Neural cell (in vitro differentiated cells): ENCODE measurements around the gene GREM1. TPM values are rescaled to one million over a fixed set of nuclear protein-coding genes. Genes with fewer than 3 reads are reported as not detected.

Experiments used
- H2AFZ ChIP-seq: fragments of 200-600, 300-800 bp; sonication (generic), shearing (Covaris generic); 2 replicates; pipeline ENCODE4 v1.6.0; 2014; ENCODE audit warnings: low read depth, mild to moderate bottlenecking, antibody characterized with exemption, low read length, moderate library complexity
- H3F3A ChIP-seq: fragments of 200-600 bp; shearing (Covaris generic); 2 replicates; pipeline ENCODE4 v1.6.1; 2016; ENCODE audit warnings: mild to moderate bottlenecking, moderate library complexity, mixed read lengths, antibody characterized with exemption, low read length; ENCODE audit not compliant: insufficient read depth, poor library complexity, severe bottlenecking
- H3K27ac ChIP-seq: fragments of 200-600, 300-800 bp; sonication (generic), shearing (Covaris generic); 2 replicates; pipeline ENCODE4 v1.5.1; 2014; ENCODE audit warnings: mild to moderate bottlenecking, low read length, moderate library complexity
- H3K27me3 ChIP-seq: fragments of 300-800, 200-600 bp; sonication (generic), shearing (Covaris generic); 2 replicates; pipeline ENCODE4 v1.6.0; 2014; ENCODE audit warnings: mild to moderate bottlenecking, low read depth, low read length, moderate library complexity; ENCODE audit not compliant: insufficient read depth
- H3K36me3 ChIP-seq: fragments of 300-800, 200-600 bp; sonication (generic), shearing (Covaris generic); 2 replicates; pipeline ENCODE4 v1.5.1; 2014; ENCODE audit warnings: mild to moderate bottlenecking, antibody characterized with exemption, low read length, moderate library complexity; ENCODE audit not compliant: insufficient read depth
- H3K4me2 ChIP-seq: fragments of 300-800, 200-600 bp; sonication (generic), shearing (Covaris generic); 2 replicates; pipeline ENCODE4 v1.6.0; 2014; ENCODE audit warnings: mild to moderate bottlenecking, low read length
- H3K4me3 ChIP-seq: fragments of 300-800, 200-600 bp; sonication (generic), shearing (Covaris generic); 2 replicates; pipeline ENCODE4 v1.5.1; 2014; ENCODE audit warnings: mild to moderate bottlenecking, low read length, moderate library complexity
- H3K79me2 ChIP-seq: fragments of 200-600 bp; shearing (Covaris generic); replicated peaks from 2 replicates; pipeline ENCODE4 v1.6.0; 2014; ENCODE audit warnings: mild to moderate bottlenecking, low read length, moderate library complexity; ENCODE audit not compliant: insufficient read depth
- H3K9ac ChIP-seq: fragments of 300-800, 200-600 bp; sonication (generic), shearing (Covaris generic); 2 replicates; pipeline ENCODE4 v1.6.1; 2016; ENCODE audit warnings: mild to moderate bottlenecking, low read length, mixed read lengths
- H3K9me2 ChIP-seq: fragments of 200-600 bp; shearing (Covaris generic); 2 replicates; pipeline ENCODE4 v1.6.1; 2016; ENCODE audit warnings: mild to moderate bottlenecking, low read length, mixed read lengths; ENCODE audit not compliant: insufficient read depth
- H3K9me3 ChIP-seq: fragments of 200-600, 300-800 bp; sonication (generic), shearing (Covaris generic); 2 replicates; pipeline ENCODE4 v1.6.1; 2016; ENCODE audit warnings: mild to moderate bottlenecking, mixed run types, low read length, moderate library complexity, mixed read lengths
- H4K20me1 ChIP-seq: fragments of 200-600 bp; shearing (Covaris generic); 2 replicates; pipeline ENCODE4 v1.6.1; 2016; ENCODE audit warnings: mild to moderate bottlenecking, mixed run types; ENCODE audit not compliant: insufficient read depth
- EP300 ChIP-seq: fragments of 450-650 bp; conservative IDR thresholded peaks from 2 replicates; pipeline ENCODE4 v1.6.1; 2014; ENCODE audit warnings: antibody characterized with exemption, mild to moderate bottlenecking, moderate library complexity; ENCODE audit not compliant: poor library complexity, severe bottlenecking
- EZH2 ChIP-seq: fragments of 200-600, 300-800 bp; shearing (Covaris generic), sonication (generic); IDR thresholded peaks from 2 replicates; pipeline ENCODE4 v1.6.1; 2014; ENCODE audit warnings: antibody characterized with exemption, low read length, borderline replicate concordance, mild to moderate bottlenecking; ENCODE audit not compliant: insufficient read depth, poor library complexity, severe bottlenecking
- MXI1 ChIP-seq: fragments of 450-650 bp; conservative IDR thresholded peaks from 2 replicates; pipeline ENCODE4 v1.6.1; 2014; ENCODE audit warnings: antibody characterized with exemption, mild to moderate bottlenecking; ENCODE audit not compliant: poor library complexity, severe bottlenecking
- POLR2AphosphoS5 ChIP-seq: IDR thresholded peaks from 2 replicates; pipeline ENCODE4 v1.6.1; 2012
- RAD21 ChIP-seq: fragments of 450-650 bp; conservative IDR thresholded peaks from 2 replicates; pipeline ENCODE4 v1.6.1; 2014; ENCODE audit warnings: antibody characterized with exemption, mild to moderate bottlenecking, moderate library complexity
- SMC3 ChIP-seq: fragments of 450-650 bp; conservative IDR thresholded peaks from 2 replicates; pipeline ENCODE4 v1.6.1; 2014; ENCODE audit warnings: antibody characterized with exemption, mild to moderate bottlenecking, moderate library complexity; ENCODE audit not compliant: poor library complexity
- TAF1 ChIP-seq: IDR thresholded peaks from 2 replicates; pipeline ENCODE4 v1.6.1; 2012; ENCODE audit warnings: low read depth
- polyA plus RNA-seq: library from polyadenylated mRNA; depleted of rRNA; stranded (reverse); fragments of >200 nt; gene quantifications from 2 replicates; pipeline ENCODE4 v1.2.3, GENCODE V29; 2014
- TF ChIP-seq, protein P1 (sequence below): IDR thresholded peaks from 2 replicates; pipeline ENCODE4 v1.6.1; 2012; ENCODE audit warnings: borderline replicate concordance
- TF ChIP-seq, protein P2 (sequence below): fragments of 450-650 bp; IDR thresholded peaks from 2 replicates; pipeline ENCODE4 v1.5.1; 2014; ENCODE audit warnings: antibody characterized with exemption, mild to moderate bottlenecking, moderate library complexity; ENCODE audit not compliant: poor library complexity, severe bottlenecking

The GREM1 gene
- polyA plus RNA-seq, 1 donor from 2014 or later = 0.16 TPM

DNA sequence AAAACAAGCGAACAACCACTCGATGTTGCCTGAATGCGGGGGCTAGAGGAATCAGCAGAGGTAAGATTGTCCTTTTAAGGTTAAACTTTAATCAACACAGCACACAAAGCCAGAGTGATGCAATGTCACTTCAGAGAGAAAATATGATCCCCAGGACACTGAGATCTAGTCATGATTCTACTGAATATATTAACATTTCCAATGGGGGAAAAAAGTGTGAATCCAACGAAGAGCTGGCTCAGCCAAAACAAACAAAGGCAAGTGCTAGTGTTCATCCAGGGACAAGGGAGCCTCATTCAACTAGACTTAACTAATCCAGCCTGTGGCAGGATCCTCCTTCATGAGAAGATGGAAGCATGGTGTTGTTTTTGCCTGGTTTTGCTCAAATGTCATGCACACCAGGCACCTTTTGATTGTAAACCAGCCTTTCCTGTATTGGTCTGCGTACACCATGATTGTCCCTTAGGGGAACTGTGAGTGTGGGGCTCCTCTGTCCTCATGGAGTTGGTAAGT, 40.5 kb upstream of the GREM1 start:
- no peak overlapping the region for H3K27ac ChIP-seq

DNA sequence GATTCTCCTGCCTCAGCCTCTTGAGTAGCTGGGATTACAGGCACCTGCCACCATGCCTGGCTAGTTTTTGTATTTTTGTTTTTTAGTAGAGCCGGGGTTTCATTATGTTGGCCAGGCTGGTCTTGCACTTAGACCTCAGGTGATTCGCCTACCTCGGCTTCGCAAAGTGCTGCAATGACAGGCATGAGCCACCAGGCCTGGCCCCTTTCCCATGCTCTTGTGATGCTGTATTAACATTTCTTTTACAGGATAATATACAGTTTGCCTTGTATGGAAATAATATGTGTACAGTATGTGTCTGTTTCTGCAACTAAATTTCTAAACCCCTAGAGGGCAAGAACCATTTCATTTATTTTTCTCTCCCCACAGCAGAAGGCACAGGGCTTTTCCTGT, 38.5 kb upstream of the GREM1 start:
- Histone ChIP-seq H3K27me3 (no peaks in the 10 kb centered on the region), H2AFZ (no peak overlapping the region), H3K9ac (no peak overlapping the region), H3F3A (no peaks in the 10 kb centered on the region), H3K36me3 (no peaks in the 10 kb centered on the region), H3K4me2 (no peak overlapping the region), H3K79me2 (no peaks in the 10 kb centered on the region), H3K27ac (no peak overlapping the region), H3K9me2 (no peaks in the 10 kb centered on the region), H3K9me3 (no peaks in the 10 kb centered on the region), H3K4me3 (no peak overlapping the region), H4K20me1 (no peaks in the 10 kb centered on the region)
- TF ChIP-seq MXI1 (no peak), TAF1 (no peak), SMC3 (no peak), EZH2 (no peak), RAD21 (no peak), POLR2AphosphoS5 (no peak), EP300 (no peak)
- TF ChIP-seq, protein P1, sequence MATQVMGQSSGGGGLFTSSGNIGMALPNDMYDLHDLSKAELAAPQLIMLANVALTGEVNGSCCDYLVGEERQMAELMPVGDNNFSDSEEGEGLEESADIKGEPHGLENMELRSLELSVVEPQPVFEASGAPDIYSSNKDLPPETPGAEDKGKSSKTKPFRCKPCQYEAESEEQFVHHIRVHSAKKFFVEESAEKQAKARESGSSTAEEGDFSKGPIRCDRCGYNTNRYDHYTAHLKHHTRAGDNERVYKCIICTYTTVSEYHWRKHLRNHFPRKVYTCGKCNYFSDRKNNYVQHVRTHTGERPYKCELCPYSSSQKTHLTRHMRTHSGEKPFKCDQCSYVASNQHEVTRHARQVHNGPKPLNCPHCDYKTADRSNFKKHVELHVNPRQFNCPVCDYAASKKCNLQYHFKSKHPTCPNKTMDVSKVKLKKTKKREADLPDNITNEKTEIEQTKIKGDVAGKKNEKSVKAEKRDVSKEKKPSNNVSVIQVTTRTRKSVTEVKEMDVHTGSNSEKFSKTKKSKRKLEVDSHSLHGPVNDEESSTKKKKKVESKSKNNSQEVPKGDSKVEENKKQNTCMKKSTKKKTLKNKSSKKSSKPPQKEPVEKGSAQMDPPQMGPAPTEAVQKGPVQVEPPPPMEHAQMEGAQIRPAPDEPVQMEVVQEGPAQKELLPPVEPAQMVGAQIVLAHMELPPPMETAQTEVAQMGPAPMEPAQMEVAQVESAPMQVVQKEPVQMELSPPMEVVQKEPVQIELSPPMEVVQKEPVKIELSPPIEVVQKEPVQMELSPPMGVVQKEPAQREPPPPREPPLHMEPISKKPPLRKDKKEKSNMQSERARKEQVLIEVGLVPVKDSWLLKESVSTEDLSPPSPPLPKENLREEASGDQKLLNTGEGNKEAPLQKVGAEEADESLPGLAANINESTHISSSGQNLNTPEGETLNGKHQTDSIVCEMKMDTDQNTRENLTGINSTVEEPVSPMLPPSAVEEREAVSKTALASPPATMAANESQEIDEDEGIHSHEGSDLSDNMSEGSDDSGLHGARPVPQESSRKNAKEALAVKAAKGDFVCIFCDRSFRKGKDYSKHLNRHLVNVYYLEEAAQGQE = no peak
- TF ChIP-seq, protein P2, sequence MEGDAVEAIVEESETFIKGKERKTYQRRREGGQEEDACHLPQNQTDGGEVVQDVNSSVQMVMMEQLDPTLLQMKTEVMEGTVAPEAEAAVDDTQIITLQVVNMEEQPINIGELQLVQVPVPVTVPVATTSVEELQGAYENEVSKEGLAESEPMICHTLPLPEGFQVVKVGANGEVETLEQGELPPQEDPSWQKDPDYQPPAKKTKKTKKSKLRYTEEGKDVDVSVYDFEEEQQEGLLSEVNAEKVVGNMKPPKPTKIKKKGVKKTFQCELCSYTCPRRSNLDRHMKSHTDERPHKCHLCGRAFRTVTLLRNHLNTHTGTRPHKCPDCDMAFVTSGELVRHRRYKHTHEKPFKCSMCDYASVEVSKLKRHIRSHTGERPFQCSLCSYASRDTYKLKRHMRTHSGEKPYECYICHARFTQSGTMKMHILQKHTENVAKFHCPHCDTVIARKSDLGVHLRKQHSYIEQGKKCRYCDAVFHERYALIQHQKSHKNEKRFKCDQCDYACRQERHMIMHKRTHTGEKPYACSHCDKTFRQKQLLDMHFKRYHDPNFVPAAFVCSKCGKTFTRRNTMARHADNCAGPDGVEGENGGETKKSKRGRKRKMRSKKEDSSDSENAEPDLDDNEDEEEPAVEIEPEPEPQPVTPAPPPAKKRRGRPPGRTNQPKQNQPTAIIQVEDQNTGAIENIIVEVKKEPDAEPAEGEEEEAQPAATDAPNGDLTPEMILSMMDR = no peak

More for the DNA sequence above, 40.5 kb upstream of the GREM1 start:
- H3K9me2 ChIP-seq = no peaks in the 10 kb centered on the region
- no peaks in the 10 kb centered on the region for H3F3A ChIP-seq
- H3K36me3 ChIP-seq = no peaks in the 10 kb centered on the region
- no peak overlapping the region for H3K4me2 ChIP-seq
- H4K20me1 ChIP-seq = no peaks in the 10 kb centered on the region
- TF ChIP-seq EZH2 = no peak
- TF ChIP-seq POLR2AphosphoS5 = no peak
- TF ChIP-seq, protein P2 = no peak
- TF ChIP-seq SMC3 = no peak
- TF ChIP-seq, protein P1 = no peak
- TF ChIP-seq EP300 = no peak
- TF ChIP-seq TAF1 = no peak
- TF ChIP-seq MXI1 = no peak
- TF ChIP-seq RAD21 = no peak
- no peak overlapping the region for H3K4me3 ChIP-seq
- no peak overlapping the region for H3K9ac ChIP-seq
- no peak overlapping the region for H2AFZ ChIP-seq
- no peaks in the 10 kb centered on the region for H3K79me2 ChIP-seq
- H3K9me3 ChIP-seq = no peaks in the 10 kb centered on the region
- no peaks in the 10 kb centered on the region for H3K27me3 ChIP-seq
